HG03565 (cell line): ENCODE measurements around the gene ADIPOR2.

ENCODE experiments used
- ATAC-seq: cut with Tn5 transposase; IDR thresholded peaks from one replicate; pipeline ENCODE4 v1.9.1; 2021; ENCODE audit warnings: mild to moderate bottlenecking, moderate library complexity; ENCODE audit not compliant: unreplicated experiment

The ADIPOR2 gene

GRCh38 chr12:1797011-1797901, 106.4 kb downstream of the ADIPOR2 start:
- ATAC-seq, result no peak

GRCh38 chr12:1797991-1798640, 107.2 kb downstream of the ADIPOR2 start:
- no peak for ATAC-seq

DNA sequence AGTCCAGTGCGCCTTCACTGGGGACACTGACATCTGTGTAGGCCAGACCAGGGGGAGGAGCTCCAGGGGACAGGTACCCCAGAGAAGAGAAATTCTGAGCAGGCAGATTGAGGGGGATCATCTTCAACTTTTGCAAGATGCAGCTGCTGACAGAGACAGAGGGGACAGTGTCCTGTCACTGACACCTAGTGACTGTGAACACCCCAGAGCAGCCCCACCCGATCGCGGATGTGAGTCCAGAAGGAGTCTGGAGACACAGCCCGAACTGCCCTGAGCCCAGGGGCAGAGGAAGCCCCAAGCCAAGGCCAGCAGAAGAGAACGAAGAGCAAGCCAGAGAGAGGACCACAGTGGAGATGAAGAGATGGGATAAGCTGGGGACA, 107.8 kb downstream of the ADIPOR2 start:
- ATAC-seq, result no peak

DNA sequence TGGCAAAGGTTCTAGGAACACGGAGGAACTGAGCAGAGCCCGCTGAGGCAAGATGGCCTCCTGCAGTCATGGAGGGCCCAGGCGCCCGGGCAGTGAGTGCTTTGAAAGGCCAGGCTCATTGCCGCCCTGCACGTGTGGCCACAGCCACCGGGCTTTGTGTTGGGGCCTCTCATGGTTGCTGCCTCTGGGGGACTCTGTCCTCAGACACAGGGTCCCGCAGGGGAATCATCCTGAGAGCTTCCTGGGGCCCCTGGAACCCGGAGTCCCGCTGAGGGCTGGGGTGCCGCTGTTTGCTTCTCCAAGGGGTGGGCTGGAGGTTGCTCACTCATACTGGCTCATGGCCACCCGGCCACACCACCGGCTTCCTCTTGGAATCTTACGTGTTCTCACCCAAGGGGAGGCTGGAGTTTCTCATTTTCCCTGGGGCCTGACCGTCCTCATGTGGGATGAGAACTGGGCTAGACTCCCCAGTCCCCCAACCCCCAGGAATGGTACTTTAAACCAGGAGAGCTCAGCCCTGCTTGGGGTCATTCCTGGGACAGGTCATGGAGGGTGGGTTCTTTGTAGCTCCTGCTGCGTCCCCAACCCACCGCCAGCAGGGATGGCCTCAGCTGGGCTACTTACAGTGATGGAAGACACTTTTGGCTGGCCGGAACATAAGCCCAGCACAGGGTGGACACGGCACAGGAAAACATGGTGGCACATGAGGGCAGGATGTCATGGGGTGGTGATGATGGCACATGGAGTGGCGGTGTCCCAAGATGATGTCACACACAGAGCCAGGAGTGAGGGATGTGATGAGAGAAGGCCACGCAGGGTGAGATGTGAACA, 108.4 kb downstream of the ADIPOR2 start:
- no peak for ATAC-seq

DNA sequence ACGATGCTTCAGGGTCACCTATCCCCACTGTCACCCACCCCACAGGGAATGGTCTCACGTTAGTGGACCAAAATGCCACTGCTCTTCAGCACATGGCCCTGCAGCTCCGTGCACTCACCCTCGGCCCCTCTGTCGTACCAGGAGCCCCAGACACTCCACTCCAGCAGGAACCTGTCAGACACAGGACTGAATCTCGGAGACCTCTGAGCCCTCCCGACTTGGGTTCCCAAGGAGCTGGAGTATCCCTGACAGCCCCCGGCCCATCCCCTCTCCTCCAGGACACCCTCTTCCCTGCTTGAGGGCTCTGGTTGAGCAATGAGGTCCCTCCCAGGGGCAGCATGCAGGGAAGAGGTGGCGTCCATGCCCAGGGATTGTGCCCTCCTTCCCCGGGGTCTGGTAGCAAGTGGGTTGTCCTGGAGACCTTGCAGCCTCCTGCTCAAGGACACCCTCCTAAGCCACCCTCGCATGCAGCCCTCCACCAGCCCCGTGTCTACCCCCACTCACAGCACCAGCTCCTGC, 109.1 kb downstream of the ADIPOR2 start:
- no peak for ATAC-seq

DNA sequence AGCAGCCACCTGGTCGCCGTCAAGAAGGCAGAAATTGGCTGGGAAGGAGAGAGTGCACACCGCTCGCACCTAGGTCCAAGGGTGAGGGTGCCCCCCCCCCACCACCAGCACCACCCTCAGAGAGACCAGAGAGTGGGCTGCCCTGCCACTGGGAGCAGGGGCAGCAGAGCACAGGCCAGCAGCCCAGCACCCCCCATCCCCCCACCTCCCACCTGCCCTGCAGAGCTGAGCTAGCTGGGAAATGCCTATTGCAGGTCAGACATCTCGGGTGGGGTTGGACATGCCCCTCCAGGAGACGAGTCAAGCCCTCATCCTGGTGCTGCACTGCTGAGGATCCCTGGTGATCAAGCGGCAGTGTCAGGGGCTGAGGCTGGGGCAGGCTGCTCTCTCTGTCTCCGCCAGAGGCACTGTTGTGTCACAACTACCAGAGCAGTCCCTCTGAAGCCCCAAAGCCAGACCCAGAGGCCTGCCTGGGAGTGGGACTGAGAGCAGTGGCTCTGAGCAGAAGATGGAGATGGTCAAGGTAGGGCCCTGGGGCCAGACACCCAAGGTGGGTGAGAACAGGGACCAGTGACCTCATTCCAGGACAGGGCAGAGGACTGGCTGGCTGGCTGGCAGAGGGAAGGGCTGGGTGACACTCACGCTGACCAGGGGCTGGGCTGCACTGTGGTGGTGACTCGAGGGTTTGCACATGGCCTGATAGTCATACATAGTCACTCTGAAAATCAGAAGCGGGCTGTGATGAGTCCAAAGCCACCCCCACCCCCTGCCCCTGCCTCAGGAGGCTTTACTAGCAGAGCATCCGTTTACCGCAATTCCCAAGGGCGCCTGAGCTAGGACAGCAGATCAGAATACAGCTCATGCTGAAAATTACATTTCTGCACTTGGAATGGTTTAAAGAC, 109.8 kb downstream of the ADIPOR2 start:
- no peak for ATAC-seq

GRCh38 chr12:1801303-1801975, 110.6 kb downstream of the ADIPOR2 start:
- no peak for ATAC-seq

DNA sequence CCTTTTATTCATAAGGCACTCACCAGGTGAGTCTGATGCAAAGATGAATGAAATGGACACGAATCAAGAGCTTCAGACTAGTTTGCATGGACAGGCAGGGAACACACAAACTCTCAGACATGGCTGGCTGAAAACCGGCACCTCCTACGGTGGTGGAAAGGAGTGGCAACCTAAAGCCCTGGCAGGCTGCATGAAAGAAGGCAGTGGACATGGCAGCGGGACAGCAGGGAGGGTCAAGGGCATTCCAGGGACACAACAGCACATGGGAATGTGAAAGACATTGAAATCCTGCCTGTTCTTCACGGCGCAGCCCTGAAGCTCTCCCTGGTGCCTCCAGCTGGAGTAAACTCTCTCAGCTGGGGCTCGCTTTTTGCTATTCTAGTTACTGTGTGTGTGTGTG, 112.9 kb downstream of the ADIPOR2 start:
- no peak for ATAC-seq

DNA sequence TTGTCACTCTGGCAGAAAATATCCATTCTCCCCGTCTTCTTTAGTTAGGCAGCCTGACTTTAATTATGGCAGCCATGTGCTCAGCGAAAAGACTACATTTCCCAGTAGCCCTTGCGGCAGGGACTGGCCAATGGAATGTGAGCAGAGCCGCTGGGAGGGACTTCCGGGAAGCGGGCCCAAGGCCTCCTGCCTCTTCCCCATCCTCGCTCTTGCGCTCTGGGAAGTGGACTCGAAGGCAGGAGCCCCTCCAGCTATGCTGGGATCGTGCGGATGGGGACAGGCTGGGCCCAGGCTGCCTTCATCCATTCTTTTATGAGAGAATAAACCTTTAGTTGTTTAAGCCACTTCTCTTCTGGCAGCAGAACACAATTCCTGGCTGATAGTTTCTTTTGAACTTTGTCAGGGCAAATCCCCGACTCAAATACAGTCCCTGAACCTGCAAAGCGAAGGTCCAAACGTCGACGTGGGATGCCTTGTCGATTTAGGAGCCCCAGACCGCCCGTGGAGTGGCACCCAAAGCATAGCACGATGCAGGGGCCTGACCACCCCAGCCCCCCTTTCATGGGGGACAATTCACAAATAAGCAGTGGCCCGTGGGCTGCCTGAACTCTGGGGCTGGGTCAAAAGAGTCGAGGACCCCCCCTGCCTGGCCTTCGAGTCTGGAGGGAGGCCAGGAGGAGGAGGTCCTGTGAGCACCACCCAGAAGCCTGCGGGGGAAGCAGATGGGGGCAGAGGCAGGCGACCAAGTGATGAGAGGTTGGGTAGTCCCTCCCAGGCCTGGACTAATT, 113.9 kb downstream of the ADIPOR2 start:
- ATAC-seq, result no peak

DNA sequence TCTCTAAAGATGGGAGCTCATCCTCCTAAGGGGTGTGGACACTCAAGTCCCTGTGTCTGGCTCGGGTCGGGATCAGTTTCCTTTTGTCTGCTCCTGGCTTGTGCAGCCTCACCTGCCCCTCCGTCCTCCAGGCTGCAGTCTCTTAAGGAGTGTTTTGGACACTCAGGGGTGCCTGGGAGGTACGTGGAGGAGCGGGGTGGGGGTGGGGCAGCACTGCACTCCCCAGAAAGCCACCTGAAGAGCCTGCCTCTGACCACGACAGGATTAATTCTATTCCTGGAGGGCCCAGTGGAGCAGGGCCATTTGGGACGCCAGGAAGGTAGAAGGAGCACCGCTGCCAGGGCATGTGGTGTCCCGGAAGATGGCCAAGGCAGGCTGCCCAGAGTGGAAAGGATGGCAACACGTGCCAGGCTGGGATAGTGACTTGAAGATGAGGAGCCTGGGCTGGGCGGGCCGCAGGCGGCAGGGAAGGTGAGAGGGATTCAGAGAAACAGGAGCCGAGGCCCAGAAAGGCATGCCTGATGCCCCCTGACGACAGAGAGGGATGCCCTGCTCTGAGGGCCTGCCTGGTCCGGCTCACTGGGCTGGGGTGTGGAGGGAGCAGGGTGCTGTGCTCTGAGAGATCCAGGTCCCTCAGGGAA, 114.7 kb downstream of the ADIPOR2 start:
- no peak for ATAC-seq

GRCh38 chr12:1806301-1807086, 115.6 kb downstream of the ADIPOR2 start:
- no peak for ATAC-seq

DNA sequence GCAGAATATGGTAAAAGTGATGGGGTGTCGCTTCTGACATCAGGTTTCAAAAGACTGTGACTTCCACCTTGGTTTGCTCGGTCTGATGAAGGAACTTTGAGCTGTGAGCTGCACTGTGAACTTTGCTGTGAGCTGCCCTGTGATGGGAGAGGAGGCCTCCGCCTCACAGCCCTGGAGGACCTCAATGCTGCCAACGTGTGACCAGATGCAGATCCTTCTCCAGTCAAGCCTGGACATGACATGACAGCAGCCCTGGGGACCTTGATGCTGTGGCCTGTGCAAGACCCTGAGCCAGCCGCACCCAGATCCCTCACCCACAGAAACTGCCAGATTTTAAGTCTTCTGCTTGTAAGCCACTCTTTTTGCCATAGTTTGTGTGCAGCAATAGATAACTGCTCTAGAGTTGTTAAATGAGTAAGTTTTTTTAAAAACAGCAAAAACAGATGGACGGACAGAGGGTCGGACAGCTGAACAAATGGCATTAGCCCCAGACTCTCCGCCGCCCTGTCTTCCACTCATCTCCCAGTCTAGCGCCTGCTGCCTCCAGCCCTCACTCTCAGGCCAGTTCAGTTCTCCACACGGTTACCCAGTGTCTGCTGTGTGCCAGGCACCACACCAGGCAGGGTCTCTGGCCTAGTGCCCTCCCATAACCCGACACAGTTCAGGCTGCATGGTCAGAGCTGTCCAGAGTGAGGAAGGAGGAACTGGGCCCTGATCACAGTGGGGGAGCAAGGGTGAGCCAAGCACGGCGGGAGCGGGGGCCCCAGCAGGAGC, 116.4 kb downstream of the ADIPOR2 start:
- ATAC-seq, result no peak

DNA sequence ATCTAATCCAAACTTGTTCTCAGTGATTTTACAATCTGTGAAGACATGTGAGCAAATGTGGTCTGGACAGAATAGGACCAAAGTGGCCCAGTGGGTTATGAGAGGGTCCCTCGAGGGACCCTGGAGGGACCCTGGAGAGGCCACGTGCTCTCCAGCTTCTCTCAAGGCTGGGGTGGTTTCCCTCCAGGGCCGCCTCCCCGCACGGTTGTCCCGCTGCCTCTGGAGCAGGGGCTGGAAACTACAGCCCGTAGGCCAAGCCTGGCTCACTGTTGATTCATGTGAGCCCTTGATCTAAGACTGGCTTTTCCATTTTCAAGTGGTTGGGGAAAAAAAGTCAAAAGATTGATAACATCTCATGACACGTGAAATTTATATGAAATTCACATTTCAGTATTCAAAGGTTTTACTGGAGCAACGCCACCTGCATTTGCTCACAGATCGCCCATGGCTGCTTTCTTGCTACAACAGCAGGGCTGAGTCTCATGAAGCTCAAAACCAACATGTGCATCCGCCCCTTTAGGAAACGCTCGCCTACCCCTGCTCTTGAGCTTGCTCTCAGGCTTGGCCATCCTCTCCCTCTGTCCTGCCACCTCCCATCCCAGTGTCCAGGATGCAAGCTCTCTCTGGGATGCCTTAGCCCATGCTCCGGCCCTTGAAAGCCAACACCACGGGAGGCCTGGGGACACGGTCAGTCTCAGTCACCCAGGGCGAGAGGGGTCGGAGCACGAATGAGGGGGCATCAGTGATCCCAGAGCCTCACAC, 117.3 kb downstream of the ADIPOR2 start:
- no peak for ATAC-seq

- ATAC-seq, result no peak
Measured at GRCh38 chr12:1808798-1809480, 118.1 kb downstream of the ADIPOR2 start.

DNA sequence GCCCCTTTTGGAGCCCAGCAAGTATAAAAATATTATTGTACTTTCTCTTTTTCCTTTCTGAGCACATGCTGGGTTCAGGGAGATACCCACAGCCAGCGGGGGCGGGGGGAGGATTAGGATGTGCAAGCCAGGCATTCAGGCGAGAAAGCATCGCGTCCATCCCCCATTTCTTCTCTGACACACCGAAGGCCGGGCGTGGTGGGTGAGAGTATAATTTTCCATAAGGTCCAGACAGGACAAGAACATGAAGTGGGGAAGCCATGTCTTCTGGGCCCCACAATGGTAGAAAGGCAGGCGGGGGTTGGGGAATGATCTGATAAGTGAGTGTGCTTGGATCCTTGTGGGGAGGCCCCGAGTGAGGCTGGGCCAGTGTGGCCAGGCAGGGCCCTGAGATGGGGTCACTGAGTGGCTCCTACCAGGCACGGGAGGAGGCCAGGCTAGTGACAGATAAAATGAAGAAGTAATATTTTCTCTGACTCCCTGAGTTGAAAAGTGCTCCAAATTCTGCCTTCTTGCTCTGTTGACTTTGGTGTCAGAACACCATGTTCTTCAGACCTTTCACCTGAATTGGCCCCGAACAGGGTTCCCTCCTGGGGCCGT, 118.8 kb downstream of the ADIPOR2 start:
- no peak for ATAC-seq
